ENCODE measurements around the gene VAV2. TPM values are rescaled to one million over a fixed set of nuclear protein-coding genes. Genes with fewer than 3 reads are reported as not detected.
A peak's percentile ranks its signal among the peaks of the same experiment; 100 is the strongest.

VAV2 gene
- total RNA-seq, 1 donor from 2014 or later: 34.6 TPM

DNA sequence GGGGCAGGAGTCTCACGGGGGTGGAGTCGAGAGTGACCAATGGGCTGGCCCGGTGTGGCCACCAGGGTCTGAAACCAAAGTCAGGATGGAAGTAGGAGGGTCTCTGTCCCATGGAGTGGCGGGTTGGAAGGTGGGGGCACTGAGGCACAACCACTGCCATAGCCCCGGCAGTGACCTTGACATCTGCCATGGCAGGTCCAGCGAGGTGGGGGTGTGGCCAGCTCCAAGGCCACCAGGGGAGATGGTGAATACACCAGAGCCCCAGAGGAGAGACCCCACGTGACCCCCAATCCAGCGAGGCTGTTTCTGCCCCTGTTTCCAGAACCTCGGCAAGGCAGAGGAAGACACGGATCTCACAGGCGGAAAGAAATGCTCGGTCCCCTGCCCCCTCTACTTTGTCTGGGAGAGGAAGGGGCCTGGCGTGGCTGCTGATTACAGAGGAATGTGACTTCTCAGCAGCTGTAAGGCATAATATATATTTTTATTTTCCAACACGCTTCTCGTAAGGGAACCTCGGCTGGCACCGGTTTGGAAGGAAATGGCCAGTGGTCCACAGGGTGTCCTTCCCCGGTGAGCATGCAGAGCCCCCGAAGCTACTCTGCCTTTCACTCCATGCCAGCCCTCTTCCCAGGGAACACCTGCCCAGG is 148.2 kb downstream of the VAV2 start:
- H3K4me3 ChIP-seq: no peak overlapping the region
- intact Hi-C loops (cut with DNase I): no loop called here
- no peaks in the 10 kb centered on the region for H3K9me3 ChIP-seq
- H3K27ac ChIP-seq: peak overlapping the region; percentile 18
- DNase-seq (no peak), ATAC-seq (no peak)
- TF ChIP-seq CTCF (IDR thresholded peaks at IDR 0.05): no peak
- H3K36me3 ChIP-seq: no peaks in the 10 kb centered on the region
- H3K27me3 ChIP-seq: no peaks in the 10 kb centered on the region
- H3K4me1 ChIP-seq: peaks cover 23% of the 10 kb centered on the region

DNA sequence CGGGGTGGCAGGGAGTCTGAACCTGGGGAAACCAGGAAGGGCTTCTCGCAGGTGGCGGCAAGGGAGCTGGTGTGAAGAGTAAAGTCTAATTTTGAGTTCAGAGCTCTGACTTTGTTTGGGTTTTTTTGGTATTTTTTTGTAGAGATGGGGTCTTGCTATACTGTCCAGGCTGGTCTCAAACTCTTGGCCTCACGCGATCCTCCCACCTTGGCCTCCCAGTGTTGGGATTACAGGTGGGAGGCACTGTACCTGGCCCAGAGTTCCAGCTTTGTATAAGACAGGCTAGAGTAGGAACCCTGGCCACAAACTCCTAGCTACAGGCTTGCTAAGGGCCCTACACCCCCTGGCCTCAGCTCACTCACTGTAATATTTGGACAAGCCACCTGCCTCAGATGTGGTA is 148.9 kb downstream of the VAV2 start:
- Histone ChIP-seq H3K36me3 (no peaks in the 10 kb centered on the region), H3K4me3 (no peak overlapping the region), H3K4me1 (peaks cover 23% of the 10 kb centered on the region), H3K27me3 (no peaks in the 10 kb centered on the region), H3K9me3 (no peaks in the 10 kb centered on the region), H3K27ac (no peak overlapping the region)
- no peak for DNase-seq
- intact Hi-C loops (cut with DNase I): no loop called here
- no peak for ATAC-seq
- no peak for TF ChIP-seq CTCF (IDR thresholded peaks at IDR 0.05)

DNA sequence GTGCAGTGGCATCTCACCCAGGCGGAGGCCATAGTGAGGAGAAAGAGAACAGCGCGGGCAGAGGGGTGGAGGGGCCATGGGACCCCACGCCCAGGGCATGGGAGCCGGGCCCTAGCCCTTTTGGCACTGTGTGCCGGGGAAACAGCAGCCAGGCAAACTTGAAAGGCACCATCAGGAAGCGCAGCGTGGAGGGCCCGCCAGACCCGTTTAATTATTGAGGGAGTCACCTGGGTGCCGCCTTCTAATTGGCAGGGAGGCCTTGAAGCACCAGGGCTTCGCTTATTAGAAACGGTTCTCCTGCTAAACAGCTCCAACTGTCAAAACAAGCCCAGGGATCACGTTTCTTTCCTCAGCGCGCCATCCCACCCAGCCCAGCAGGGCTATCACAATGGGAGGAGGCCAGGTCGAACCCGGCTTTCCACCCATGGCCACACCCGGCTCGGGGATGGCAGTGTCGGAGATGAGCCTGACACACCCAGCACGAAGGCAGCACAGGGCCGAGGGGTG is 149.3 kb downstream of the VAV2 start:
- Histone ChIP-seq H3K4me3 (no peak overlapping the region), H3K27me3 (no peaks in the 10 kb centered on the region), H3K36me3 (no peaks in the 10 kb centered on the region), H3K27ac (no peak overlapping the region), H3K4me1 (peaks cover 23% of the 10 kb centered on the region), H3K9me3 (no peaks in the 10 kb centered on the region)
- no peak for TF ChIP-seq CTCF (IDR thresholded peaks at IDR 0.05)
- intact Hi-C loops (cut with DNase I): no loop called here
- DNase-seq (no peak), ATAC-seq (no peak)

GRCh38 chr9:133842174-133842573 is 149.9 kb downstream of the VAV2 start:
- H3K36me3 ChIP-seq: no peaks in the 10 kb centered on the region
- ATAC-seq (no peak), DNase-seq (no peak)
- no peak for TF ChIP-seq CTCF (IDR thresholded peaks at IDR 0.05)
- no peaks in the 10 kb centered on the region for H3K27me3 ChIP-seq
- H3K4me3 ChIP-seq: no peak overlapping the region
- H3K4me1 ChIP-seq: peaks cover 23% of the 10 kb centered on the region
- no peak overlapping the region for H3K27ac ChIP-seq
- H3K9me3 ChIP-seq: no peaks in the 10 kb centered on the region
- intact Hi-C loops (cut with DNase I): no loop called here

- Histone ChIP-seq H3K4me1 (peaks cover 23% of the 10 kb centered on the region), H3K27ac (no peak overlapping the region), H3K4me3 (no peak overlapping the region), H3K27me3 (no peaks in the 10 kb centered on the region), H3K9me3 (no peaks in the 10 kb centered on the region), H3K36me3 (no peaks in the 10 kb centered on the region)
- no peak for DNase-seq
- TF ChIP-seq CTCF (IDR thresholded peaks at IDR 0.05): no peak
- no peak for ATAC-seq
- intact Hi-C loops (cut with DNase I): no loop called here
Measured at GRCh38 chr9:133841167-133841812, 150.8 kb downstream of the VAV2 start.
